ENCODE results near the gene MAGEB6B.
"Not testable (repeated sequence)": the region's sequence is repeated elsewhere in the genome, so short reads cannot be mapped to it uniquely, and the experiment has no call there.

MAGEB6B gene, protein sequence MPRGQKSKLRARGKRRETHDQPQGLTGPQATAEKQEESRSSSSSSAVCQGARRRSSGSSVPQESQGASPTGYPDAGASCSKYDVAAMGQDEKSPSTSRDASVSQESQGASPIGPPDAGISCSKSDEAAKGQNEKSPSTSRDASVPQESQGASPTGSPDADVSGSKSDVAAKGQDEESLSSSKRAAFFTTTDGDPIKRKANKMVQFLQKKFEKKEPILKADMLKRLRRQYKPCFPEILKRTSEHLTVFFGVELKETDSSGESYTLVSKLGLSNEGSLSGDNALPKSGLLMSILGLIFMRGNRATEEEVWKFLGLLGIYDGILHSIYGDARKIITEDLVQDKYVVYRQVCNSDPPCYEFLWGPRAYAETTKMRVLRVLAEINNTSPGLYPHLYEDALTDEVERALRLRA

DNA sequence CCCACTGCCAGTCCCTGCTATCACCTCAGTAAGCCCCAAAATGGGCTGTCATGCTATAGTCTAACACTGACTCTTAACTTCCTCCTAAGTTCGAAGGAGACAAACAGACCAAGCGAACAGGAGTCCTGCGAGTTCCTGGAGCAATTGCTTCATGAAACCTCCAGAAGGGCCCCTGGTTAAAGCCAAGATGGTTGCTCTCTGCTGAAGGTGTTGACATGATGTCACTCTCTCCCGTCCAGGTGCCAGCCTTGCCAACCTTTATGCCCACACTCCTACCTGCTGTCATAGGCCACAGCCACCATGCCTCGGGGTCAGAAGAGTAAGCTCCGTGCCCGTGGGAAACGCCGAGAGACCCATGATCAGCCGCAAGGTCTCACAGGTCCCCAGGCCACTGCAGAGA lies at the start of gene MAGEB6B:
Gene MAGEB6B (plus strand): TSS at position 301 of the 400 bp plus-strand sequence. CDS start 0 bp downstream, at position 301.
- no peak for FAIRE-seq

DNA sequence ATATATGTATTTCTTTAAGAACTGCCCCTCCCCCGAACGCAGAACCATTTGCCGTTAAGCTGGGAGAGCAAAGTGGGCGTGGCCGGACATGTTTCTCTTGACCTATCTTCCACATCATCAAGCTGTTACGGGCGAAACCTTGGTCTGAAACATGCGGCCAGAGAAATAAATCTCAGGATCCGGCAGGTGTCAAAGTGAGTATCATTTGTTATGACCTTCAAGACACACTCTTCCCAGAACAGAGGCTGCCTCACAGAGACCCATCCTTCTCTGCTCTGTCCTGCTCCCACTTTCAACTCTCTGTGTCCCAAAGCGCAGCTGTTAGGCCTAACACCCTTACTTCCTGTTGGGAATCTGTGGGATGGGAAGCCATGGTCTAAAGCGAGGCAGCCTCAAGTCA lies 22.1 kb upstream of the MAGEB6B start, which contains the start of gene MAGEB18:
Gene MAGEB18 (plus strand): TSS at position 70 of the 400 bp plus-strand sequence. CDS start 643 bp downstream, outside the sequence.
- FAIRE-seq = no peak

DNA sequence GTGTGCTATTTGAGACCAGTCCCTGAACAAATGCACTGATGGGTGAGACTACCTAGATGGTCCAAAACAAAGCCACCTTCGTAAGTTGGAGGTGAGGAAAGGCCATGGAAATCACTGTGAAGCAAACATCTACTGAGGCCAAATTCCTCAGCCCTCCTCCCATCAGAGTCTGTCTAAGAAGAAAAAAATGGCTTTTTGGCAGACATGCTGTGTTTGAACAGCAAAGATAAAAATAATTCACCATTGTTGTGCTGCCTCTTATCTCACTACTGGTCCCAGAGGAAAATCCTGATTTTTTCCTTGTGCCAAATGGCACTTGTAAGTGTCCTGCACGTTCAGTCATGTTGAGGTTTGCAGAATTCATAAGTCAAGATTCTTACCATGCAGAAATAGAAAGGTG lies 14.4 kb upstream of the MAGEB6B start:
- FAIRE-seq = no peak

DNA sequence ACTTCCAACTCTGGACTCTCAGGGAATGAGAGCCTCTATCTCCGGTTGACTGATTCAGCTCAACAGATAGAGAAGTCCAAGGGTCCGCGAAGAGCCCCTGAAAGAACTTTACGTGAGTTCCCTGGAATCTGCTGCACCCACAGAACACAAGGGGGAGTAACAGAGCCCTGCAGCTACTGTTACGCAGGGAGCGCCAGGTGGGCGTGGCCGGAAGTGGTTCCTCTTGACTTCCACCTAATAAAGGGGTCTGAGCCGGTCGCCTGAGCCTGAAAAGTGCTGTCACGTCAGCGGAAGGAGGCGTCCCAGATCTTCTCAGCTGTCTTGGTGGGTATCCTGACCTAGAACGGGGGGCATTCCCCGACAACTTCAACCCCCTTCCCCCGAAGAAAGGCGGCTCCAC lies 31.8 kb downstream of the MAGEB6B start, which contains the start of gene MAGEB6:
Gene MAGEB6 (plus strand): TSS at position 237 of the 400 bp plus-strand sequence. CDS start 1,407 bp downstream, outside the sequence.
- no peak for FAIRE-seq

DNA sequence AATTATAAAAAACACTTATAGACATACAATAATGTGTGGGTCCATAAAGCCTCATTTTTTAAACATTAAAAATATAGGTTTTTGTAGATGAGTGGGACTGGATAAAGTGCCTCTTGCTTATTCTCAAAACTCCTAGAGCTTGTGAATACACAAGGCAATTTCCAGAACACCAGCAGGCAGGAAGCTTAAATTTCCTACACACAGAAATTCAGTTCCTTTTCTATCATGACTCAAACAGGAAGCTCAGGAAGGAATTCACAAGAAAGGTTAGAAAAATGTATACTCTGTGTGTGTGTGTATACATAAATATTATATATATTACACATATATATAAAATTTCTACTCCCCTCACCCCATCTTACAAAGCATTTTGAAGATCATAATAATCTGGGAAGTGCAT lies 43.2 kb downstream of the MAGEB6B start:
- no peak for FAIRE-seq

DNA sequence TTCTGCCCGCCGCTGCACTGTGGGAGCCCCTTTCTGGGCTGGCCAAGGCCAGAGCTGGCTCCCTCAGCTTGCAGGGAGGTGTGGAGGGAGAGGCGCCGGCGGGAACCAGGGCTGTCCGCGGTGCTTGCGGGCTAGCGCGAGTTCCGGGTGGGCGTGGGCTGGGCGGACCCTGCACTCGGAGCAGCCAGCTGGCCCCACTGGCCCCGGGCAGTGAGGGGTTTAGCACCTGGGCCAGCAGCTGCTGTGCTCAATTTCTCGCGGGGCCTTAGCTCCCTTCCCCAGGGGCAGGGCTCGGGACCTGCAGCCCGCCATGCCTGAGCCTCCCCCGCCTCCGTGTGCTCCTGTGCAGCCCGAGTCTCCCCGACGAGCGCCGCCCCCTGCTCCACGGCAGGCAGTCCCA lies 44.3 kb downstream of the MAGEB6B start:
- FAIRE-seq = not testable (repeated sequence)

DNA sequence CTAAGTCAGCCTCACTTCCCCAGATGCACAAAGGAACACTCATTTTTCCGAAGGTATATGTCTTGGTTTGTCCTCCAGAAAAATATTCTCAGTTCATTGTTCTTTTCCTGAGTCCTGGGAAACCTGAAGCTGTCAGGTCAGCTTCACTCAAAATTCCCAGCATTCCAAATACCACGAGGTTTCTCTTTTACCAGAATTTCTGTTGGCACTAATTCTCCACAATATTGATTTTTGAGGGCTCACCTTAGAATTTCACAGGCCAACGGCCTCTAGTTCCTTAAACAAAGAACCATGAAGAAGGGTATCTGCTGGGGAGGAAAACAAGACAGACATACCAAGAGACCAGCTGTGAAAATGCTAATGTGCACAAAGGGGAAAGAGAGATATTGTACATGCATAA lies 47.6 kb downstream of the MAGEB6B start:
- FAIRE-seq = no peak

Measured in G401.6 (cell line).